SK-N-SH treated with all-trans-retinoic acid at 6 μM for 48 hours (cell line): ENCODE measurements around the gene THAP12.

Source experiments
- ATAC-seq: fragments of 200-7000 bp; cut with Tn5 transposase; 3 replicates; pipeline ENCODE4 v1.9.1; 2020; ENCODE audit warnings: mild to moderate bottlenecking, moderate library complexity
- ARNTL ChIP-seq: fragments of 450-650 bp; formaldehyde crosslinking; IDR thresholded peaks from 2 replicates; pipeline ENCODE4 v1.5.0; 2020; ENCODE audit warnings: low read depth, mild to moderate bottlenecking, moderate library complexity, borderline replicate concordance
- BACH2 ChIP-seq: fragments of 250-450 bp; sonication (Bioruptor Pico); IDR thresholded peaks from 2 replicates; pipeline ENCODE4 v1.9.0; 2021; ENCODE audit warnings: mild to moderate bottlenecking, borderline replicate concordance
- CREB5 ChIP-seq: fragments of 250-450 bp; sonication (Bioruptor Pico); IDR thresholded peaks from 2 replicates; pipeline ENCODE4 v1.5.1; 2020; ENCODE audit warnings: low read depth, mild to moderate bottlenecking, moderate library complexity
- CSDC2 ChIP-seq: fragments of 250-450 bp; sonication (Bioruptor Pico); IDR thresholded peaks from 2 replicates; pipeline ENCODE4 v1.5.0; 2020; ENCODE audit warnings: mild to moderate bottlenecking, moderate library complexity
- CSRNP3 ChIP-seq: fragments of 250-450 bp; sonication (Bioruptor Pico); IDR thresholded peaks from 2 replicates; pipeline ENCODE4 v1.5.1; 2021; ENCODE audit warnings: mild to moderate bottlenecking, moderate library complexity
- GLIS3 ChIP-seq: fragments of 250-450 bp; sonication (Bioruptor Pico); IDR thresholded peaks from 2 replicates; pipeline ENCODE4 v1.5.0; 2020; ENCODE audit warnings: mild to moderate bottlenecking, moderate library complexity
- ISL1 ChIP-seq: fragments of 250-450 bp; sonication (Bioruptor Pico); IDR thresholded peaks from 2 replicates; pipeline ENCODE4 v2.1.2; 2022; ENCODE audit warnings: mild to moderate bottlenecking, moderate library complexity
- OSR1 ChIP-seq: fragments of 250-450 bp; sonication (Bioruptor Pico); IDR thresholded peaks from 2 replicates; pipeline ENCODE4 v1.8.0; 2022; ENCODE audit warnings: moderate library complexity, mild to moderate bottlenecking, inconsistent platforms
- PATZ1 ChIP-seq: fragments of 250-450 bp; sonication (Bioruptor Pico); IDR thresholded peaks from 2 replicates; pipeline ENCODE4 v1.8.0; 2020; ENCODE audit warnings: mild to moderate bottlenecking, moderate library complexity, borderline replicate concordance
- POU6F1 ChIP-seq: fragments of 250-450 bp; sonication (Bioruptor Pico); IDR thresholded peaks from 2 replicates; pipeline ENCODE4 v1.8.0; 2021; ENCODE audit warnings: low read depth, mild to moderate bottlenecking, moderate library complexity, borderline replicate concordance
- PPARA ChIP-seq: fragments of 250-450 bp; sonication (Bioruptor Pico); IDR thresholded peaks from 2 replicates; pipeline ENCODE4 v1.5.0; 2020; ENCODE audit warnings: mild to moderate bottlenecking, borderline replicate concordance
- RARB ChIP-seq: fragments of 250-450 bp; sonication (Bioruptor Pico); IDR thresholded peaks from 2 replicates; pipeline ENCODE4 v1.8.0; 2021; ENCODE audit warnings: mild to moderate bottlenecking, moderate library complexity
- SNAI2 ChIP-seq: fragments of 250-450 bp; sonication (Bioruptor Pico); IDR thresholded peaks from 2 replicates; pipeline ENCODE4 v1.5.0; 2020; ENCODE audit warnings: mild to moderate bottlenecking, moderate library complexity
- TCF4 ChIP-seq: fragments of 250-450 bp; sonication (Bioruptor Pico); IDR thresholded peaks from 2 replicates; pipeline ENCODE4 v1.8.0; 2021; ENCODE audit warnings: mild to moderate bottlenecking, moderate library complexity, borderline replicate concordance
- TOX ChIP-seq: fragments of 250-450 bp; sonication (Bioruptor Pico); IDR thresholded peaks from 2 replicates; pipeline ENCODE4 v1.8.0; 2021; ENCODE audit warnings: mild to moderate bottlenecking, moderate library complexity, borderline replicate concordance
- ZFP3 ChIP-seq: fragments of 250-450 bp; sonication (Bioruptor Pico); IDR thresholded peaks from 2 replicates; pipeline ENCODE4 v1.5.0; 2020; ENCODE audit warnings: mild to moderate bottlenecking, moderate library complexity
- ZFP30 ChIP-seq: fragments of 450-650 bp; formaldehyde crosslinking; IDR thresholded peaks from 2 replicates; pipeline ENCODE4 v1.5.0; 2022; ENCODE audit warnings: mild to moderate bottlenecking, moderate library complexity
- ZNF565 ChIP-seq: fragments of 450-650 bp; formaldehyde crosslinking; conservative IDR thresholded peaks from 2 replicates; pipeline ENCODE4 v1.5.0; 2020; ENCODE audit warnings: low read depth, mild to moderate bottlenecking, moderate library complexity
- ZNF70 ChIP-seq: fragments of 450-650 bp; formaldehyde crosslinking; IDR thresholded peaks from 2 replicates; pipeline ENCODE4 v1.5.0; 2020; ENCODE audit warnings: mild to moderate bottlenecking, moderate library complexity
- ZNF8 ChIP-seq: fragments of 450-650 bp; formaldehyde crosslinking; IDR thresholded peaks from 2 replicates; pipeline ENCODE4 v1.5.0; 2020; ENCODE audit warnings: mild to moderate bottlenecking, moderate library complexity
- TF ChIP-seq, protein P1 (sequence below): fragments of 250-450 bp; sonication (Bioruptor Pico); IDR thresholded peaks from 2 replicates; pipeline ENCODE4 v1.5.0; 2020; ENCODE audit warnings: mild to moderate bottlenecking, moderate library complexity

THAP12 gene

GRCh38 chr11:76371170-76371569 lies 9.8 kb downstream of the THAP12 start:
- TF ChIP-seq ZFP3 (no peak), POU6F1 (CRISPR knock-in tag) (no peak), OSR1 (CRISPR knock-in tag) (no peak), CSDC2 (CRISPR knock-in tag) (no peak), ZNF8 (no peak), PPARA (CRISPR knock-in tag) (no peak), ZNF70 (no peak), CSRNP3 (CRISPR knock-in tag) (no peak), SNAI2 (CRISPR knock-in tag) (no peak)
- TF ChIP-seq, protein P1, sequence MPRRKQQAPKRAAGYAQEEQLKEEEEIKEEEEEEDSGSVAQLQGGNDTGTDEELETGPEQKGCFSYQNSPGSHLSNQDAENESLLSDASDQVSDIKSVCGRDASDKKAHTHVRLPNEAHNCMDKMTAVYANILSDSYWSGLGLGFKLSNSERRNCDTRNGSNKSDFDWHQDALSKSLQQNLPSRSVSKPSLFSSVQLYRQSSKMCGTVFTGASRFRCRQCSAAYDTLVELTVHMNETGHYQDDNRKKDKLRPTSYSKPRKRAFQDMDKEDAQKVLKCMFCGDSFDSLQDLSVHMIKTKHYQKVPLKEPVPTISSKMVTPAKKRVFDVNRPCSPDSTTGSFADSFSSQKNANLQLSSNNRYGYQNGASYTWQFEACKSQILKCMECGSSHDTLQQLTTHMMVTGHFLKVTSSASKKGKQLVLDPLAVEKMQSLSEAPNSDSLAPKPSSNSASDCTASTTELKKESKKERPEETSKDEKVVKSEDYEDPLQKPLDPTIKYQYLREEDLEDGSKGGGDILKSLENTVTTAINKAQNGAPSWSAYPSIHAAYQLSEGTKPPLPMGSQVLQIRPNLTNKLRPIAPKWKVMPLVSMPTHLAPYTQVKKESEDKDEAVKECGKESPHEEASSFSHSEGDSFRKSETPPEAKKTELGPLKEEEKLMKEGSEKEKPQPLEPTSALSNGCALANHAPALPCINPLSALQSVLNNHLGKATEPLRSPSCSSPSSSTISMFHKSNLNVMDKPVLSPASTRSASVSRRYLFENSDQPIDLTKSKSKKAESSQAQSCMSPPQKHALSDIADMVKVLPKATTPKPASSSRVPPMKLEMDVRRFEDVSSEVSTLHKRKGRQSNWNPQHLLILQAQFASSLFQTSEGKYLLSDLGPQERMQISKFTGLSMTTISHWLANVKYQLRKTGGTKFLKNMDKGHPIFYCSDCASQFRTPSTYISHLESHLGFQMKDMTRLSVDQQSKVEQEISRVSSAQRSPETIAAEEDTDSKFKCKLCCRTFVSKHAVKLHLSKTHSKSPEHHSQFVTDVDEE (CRISPR knock-in tag), result no peak
- ATAC-seq, result peak; percentile 91

DNA sequence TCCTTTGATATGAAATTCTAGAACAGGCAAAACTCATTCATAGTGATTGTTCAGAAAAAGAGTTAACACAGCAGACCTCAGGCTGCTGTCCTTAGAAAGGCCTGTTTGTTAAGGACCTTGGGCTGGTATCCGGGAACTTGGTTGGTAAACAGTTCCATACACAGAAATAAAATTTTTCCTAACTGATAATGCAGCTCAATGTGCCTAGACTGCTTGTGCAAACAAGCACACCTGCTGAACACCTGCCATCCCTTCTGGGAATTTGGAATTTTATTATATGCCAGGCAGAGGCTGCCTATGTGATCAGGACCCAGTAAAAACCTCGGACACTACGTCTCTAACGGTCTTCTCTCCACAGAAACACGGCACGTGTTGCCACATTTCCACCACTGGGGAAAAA lies 11.5 kb downstream of the THAP12 start:
- TF ChIP-seq ZNF70 (no peak), BACH2 (CRISPR knock-in tag) (no peak), GLIS3 (no peak), ZNF565 (no peak), CSDC2 (CRISPR knock-in tag) (no peak), PATZ1 (no peak), POU6F1 (CRISPR knock-in tag) (no peak), ISL1 (no peak)
- no peak for ATAC-seq

DNA sequence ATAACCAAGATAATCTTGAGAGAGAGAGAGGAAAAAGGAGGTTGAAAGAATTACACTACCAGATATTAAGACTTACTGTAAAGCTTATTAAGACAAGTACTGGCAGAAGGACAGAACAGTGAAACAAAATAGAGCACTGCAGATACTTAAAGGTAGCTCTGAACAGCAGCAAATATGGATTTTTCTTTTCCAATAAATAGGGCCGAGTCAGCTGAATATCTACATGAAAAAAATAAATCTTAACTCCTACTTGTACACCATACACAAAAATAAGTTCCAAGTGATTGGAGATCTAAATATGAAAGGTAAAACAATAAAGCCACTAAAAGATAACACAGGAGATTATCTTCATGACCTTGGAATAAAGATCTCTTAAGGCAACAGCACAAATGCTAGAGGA lies 12.4 kb downstream of the THAP12 start:
- ATAC-seq, result no peak
- no peak for TF ChIP-seq ZFP30
- TF ChIP-seq ZNF565, result no peak
- no peak for TF ChIP-seq CSRNP3 (CRISPR knock-in tag)
- no peak for TF ChIP-seq PPARA (CRISPR knock-in tag)
- TF ChIP-seq ZNF70, result no peak
- TF ChIP-seq OSR1 (CRISPR knock-in tag), result no peak
- no peak for TF ChIP-seq CREB5
- no peak for TF ChIP-seq SNAI2 (CRISPR knock-in tag)
- TF ChIP-seq RARB, result no peak
- no peak for TF ChIP-seq ARNTL (CRISPR knock-in tag)
- no peak for TF ChIP-seq TCF4
- TF ChIP-seq POU6F1 (CRISPR knock-in tag), result no peak
- TF ChIP-seq PATZ1, result no peak
- TF ChIP-seq TOX (CRISPR knock-in tag), result no peak
- TF ChIP-seq BACH2 (CRISPR knock-in tag), result no peak
